Stimulated activated CD8-positive, alpha-beta memory T cell treated with anti-CD3 and anti-CD28 coated beads, Interleukin-15, amount 100 ng/mL, for 4 hours (primary cell): ENCODE data around the gene TRAPPC3.
"Not testable (repeated sequence)": the region's sequence is repeated elsewhere in the genome, so short reads cannot be mapped to it uniquely, and the experiment has no call there.

ENCODE experiments used
- DNase-seq, 2 donors: peaks; one replicate each; pipeline ENCODE4 v3.0.0-alpha.2; 2020; ENCODE audit warnings: low read depth in 2 of 2

TRAPPC3 gene

DNA sequence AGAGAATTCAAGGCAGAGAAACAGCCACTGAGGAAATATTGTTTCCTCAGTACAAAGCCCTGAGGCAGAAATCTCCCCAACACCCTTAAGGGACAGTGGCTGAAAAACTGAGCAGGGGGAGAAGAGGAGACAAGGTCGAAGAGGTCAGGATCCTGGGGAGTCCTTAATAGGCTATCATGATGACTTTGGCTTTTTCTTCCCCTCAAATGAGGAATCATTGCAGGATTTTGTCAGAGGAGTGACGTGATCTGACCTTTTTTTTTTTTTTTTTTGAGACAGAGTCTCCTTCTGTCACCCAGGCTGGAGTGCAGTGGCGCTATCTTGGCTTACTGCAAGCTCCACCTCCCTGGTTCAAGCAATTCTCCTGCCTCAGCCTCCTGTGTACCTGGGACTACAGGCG is 16.9 kb upstream of the TRAPPC3 start:
- no peak for DNase-seq

DNA sequence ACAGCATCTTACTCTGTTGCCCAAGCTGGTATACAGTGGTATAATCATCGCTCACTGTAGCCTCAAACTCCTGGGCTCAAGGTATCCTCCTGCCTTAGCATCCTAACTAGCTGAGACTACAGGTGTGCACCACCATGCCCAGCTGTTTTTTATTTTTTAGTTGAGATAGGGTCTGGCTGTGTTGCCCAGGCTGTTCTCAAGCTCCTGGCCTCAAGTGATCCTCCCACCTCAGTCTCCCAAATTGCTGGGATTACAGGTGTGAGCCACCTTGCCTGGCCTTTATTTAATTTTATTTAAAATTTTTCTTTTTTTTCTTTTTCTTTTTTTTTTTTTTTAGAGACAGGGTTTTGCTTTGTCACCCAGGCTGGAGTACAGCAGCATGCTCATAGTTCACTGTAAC is 15.9 kb upstream of the TRAPPC3 start:
- no peak for DNase-seq

DNA sequence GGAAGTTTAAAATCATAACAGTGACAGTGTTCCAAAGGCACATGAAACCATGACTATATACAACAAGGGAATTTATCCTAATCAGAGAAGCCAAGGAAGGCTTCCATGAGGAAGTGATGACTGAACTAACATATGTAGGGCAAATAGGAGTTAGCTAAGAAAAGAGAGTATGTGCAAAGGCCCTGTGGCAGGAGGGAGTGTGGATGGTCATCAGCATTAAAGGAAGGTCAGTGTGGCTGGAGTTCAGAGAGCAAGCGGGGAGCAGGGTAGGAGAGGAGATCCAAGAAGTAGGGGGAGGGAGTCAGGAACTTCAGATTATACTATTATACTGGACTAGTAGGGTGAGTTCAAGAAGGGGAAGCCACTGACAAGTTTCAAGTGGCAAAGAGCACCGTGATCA is 15.1 kb upstream of the TRAPPC3 start:
- DNase-seq, result no peak

DNA sequence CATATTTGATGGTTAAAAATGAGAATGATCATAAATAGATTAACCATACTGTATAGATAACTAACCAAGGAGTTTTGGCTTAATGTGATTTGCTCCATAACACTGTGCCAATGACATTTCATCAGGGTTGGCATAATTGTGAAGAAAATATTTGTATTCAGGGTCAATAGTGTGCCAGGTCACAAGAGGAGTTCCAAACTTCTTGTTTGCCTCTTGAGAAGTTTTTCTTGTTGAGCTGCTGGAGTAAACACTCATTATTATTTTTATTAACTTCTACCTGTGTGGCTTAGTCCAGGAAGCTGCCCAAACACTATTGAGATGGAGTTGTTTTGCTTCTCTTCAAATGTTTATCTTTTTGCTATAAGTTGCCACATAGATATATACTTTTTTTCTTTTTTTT is 14.1 kb upstream of the TRAPPC3 start:
- DNase-seq, result no peak

DNA sequence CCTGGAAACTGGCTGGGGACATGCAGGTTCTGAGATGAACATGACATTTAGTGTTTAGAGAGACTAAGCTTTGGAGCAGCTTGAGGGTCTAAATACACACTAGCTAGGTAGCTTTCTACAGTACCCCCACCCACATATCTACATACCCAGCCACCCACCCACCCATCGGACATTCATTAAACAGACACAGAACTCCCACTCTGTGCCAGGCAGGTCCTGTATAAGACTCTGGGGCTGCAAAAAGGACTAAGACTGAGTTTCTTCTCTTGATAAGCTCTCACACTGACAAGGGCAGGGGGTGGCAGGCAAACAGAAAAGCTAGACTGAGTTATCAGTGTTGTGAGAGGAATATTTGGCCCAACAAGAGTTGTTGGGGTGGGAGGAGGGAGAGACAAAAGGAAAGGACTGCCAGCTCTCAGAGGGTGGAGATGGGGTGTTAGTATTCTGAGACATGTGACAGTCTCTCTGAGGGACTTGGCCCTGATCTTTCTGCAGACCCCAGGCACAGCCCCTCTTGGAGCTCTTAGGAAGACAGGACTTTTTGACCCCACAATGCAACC is 13.5 kb upstream of the TRAPPC3 start:
- no peak for DNase-seq

DNA sequence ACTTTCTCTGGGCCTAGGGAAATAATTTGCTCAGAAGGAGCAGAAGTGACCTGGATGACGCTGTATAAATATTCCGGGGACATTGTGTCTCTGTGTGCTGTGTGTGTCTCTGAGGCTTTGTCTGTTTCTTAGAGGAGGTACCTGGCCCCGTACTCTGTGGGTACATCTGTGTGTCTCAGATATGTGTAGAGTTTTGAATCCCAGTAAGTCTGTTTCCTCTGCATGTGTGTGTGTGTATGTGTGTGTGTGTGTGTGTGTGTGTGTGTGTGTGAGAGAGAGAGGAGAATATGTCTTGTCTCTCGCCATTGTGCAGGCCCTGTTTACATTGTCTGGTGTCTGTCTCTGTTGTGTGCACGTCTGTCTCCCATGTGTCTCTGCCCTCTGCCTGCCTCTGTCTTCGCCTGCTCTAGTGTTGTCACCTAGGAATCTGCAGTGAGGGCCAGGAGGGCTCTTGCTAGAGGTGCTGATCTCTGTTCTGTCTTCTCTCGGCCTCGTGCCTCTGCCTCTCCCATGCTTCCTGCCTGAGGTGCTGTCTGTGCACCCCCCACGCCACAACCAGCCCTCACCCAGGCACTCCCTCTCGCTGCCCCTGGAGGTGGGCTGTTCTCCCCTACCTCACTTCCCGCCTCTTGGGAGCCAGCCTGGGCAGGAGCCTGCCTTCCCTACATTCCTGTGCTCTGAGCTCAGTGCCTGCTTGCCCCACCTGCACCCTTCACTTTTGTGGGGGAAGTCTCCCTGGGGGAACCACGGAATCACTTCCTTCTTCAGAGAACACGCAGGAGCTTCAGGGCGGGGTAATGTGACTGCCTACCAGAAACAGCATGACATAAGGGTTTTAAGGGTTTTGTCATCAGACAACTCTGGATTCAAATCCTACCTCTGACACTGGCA is 12.6 kb upstream of the TRAPPC3 start:
- DNase-seq, result no peak

DNA sequence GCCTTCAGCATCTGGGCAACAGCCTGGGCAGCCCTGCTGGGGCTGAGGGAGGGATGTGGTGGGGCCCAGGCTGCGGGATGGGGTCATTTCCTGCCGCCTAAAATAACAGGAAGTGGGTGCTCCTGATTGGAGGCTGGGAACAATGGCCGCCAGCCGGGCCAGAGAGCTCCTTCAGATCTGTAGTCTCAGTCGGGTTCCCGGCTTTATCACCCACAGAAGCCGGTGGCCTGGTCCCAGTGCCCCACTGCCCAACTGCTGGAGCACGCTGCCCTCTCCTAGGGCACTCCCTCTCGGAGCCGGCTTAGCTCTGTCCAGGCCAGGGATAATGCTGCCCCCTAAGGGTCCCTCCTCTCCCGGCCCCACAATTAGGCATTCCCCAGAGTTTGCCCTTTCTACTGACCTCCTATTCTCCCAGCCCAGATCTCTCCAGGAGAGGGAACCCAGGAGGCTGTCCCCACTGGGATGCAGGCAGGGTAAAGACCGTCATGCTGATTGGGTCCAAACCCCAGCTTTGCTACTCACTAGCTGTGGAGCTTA is 11.7 kb upstream of the TRAPPC3 start:
- DNase-seq, result no peak

DNA sequence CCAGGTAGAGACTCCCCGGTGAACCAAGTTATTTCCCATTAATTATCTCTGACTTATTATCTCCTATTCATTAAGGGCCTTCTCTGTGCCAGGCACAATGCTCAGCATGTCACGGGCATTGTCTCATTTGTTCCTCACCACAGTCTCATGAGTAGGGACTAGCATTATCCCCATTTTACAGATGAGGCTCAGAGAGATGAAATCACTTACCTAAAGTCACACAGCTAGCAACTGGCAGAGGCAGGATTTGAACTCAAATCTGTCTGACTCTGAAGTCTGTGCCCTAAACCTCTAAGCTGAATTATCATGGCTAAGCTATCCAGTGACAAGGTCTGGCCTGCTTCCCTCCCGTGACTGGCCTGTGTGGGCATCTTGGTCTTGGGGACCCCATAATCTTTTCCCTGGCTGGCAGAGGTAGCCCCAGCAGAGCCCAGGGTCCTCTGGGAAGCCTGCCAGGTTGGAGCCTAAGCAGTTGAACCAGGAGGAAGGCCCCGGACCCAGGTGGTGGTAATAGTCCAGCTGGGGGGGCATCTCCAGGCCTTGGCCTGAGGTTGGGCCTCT is 11.2 kb upstream of the TRAPPC3 start:
- no peak for DNase-seq

DNA sequence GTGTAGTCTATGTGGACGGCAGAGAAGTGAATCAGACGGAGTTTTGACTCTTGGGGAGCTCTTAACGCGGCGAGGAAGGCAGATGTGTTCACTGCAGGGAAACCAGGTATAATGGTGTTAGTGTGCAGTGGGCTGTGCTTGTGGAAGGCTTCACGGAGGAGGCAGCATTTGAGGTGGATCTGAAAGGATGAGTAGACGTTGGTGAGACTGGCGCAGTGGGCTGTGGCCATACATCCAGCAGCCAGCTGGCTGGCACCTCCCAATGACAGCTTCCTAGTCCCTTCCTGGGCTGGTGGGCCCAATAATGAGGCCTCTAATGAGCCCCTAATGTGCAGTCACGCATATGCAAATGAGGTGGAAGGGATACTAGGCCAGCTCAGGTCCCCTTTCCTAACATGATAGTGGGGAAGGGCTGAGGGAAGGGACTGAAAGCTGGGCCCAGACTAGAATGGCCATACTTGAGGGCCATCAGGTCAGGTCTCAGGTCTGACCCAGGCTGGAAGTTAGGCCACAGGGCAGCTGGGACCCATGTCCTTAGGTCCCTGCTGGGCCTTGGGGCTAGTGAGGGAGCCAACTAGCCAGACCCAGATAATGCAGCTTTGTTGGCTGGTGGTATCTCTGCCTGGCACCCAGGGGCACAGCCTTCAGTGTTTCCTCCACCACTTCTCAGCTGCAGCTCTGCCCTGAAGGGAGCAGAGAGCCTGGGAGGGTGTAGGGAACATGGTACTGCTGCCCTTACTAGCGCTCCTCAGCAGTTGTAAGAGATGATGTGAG is 10.5 kb upstream of the TRAPPC3 start:
- DNase-seq, result no peak

DNA sequence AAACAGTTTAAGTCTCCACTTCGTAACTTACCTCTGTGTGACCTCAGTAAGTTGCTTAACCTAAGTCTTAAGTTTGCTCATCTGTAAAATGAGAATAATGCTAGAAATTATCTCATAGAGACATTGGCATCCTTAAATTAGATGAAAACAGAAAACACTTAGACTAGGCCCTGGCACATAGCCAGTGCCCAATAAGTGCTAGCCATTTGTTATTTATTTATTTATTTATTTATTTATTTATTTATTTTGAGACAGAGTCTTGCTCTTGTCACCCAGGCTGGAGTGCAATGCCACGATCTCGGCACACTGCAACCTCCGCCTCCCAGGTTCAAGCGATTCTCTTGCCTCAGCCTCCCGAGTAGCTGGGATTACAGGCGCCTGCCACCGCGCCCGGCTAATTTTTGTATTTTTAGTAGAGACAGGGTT is 9.6 kb upstream of the TRAPPC3 start:
- DNase-seq, result not testable (repeated sequence)

DNA sequence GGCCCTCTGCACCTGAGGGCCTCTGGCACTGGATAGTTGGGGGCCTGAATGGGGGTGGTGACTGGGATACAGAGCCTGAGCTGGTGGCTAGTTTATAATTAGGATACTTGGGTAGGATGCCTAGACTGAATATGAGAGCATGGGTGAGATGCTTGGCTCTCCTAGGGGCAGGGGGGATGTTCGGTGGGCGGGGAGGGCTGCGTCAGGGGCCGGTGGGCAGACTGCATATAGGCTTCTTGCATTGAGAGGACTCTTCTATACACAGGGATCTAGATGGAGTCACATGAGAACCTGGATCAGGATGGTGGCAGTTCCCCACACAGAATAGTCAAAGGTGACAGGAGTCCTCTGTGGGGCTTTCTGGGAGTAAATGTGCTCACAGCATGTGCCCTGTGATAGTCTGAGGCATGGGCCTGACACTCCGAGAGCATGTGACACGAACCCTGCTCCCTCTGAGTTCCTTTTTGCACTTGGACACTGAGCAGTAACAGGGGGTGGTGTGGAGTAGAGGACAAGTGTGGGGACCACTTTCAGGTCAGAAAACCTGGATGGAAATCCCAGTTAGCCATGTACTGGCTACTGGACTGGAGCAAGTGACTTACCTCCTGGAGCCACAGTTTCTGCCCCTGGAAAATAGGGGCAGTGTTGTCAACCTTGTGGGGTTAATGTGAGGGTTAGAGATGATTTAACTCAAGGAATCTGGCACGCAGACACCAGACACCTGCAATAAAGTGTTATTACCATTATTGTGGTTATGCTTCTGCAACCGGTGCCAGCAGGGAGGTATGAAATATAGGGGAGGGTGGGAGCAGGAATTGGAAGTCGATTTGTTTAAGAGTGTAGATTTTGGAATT is 8.9 kb upstream of the TRAPPC3 start:
- no peak for DNase-seq

DNA sequence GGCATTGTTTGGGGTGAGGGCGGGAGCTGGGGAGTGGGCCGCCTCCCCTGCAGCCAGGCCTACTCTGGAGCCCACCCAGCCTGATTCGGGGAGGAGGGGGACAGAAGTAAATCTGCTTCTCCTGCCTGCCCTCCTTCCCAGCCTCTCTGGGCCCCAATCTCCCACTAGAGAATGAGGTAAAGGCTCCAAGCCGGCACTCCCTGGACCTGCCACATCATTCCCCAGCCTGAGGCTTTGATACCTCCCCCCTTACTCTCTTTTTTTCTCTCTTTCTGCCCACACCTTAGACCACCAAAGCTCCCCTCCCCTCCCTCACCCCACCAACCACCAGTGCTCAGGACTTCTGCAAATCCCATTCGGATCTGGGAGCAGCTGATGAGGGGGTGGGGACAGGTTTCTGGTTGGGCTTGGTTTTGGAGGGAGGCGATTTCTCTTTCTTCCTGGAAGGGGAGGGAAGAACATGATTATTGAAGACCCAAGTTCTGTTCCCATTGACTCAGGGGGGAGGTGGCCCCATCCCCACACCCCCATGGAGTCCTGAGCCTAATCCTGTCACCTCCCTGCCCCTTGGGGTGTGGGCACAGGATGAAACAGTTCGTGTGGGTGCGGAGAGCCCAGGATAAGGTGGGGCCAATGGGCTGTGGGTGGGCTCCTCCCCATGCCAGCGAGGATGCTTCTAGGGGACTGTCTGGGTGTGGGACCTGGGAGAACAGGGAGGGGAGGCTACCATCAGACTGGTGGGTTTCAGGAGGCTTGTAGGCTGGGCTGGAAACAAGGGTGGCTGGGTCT is 8.0 kb upstream of the TRAPPC3 start:
- no peak for DNase-seq

DNA sequence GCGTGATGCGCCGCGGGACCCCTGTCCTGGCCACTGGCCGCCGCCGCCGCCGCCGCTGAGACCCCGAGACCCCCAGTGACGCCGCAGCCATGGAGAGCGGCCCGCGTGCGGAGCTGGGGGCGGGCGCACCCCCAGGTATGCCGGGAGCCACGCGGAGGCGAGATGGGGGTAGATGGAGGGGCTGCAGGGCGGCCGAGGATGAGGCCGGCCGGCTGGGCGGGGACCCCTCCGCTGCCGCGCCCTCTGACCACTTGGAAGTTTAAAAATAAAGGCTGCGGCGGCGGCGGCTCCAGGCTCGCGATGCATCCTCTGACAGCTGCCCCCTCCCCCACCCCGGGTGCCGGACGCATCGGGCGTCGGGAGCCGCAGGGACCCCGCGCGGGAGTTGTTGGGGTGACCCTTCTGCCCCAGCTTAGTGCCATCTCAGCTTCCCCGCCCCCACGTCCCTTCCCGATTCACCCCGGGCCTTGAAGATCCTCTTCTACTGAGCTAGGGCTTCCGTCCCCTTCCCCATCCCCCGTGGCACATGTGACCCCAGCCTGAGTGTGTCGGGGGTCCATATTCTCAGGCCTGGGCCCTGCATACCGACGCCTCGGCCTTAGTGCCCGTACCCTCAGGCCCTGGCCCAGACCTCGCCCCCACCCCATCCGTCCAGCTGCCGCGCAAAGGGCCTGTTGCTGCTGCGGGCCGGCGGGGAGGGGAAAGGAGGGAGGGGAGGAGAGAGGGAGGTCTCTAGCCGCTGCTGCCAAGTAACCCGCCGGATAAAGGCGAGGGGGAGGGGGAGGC is 7.2 kb upstream of the TRAPPC3 start:
- peak in 1 of 2 donors; percentile 32 for DNase-seq

DNA sequence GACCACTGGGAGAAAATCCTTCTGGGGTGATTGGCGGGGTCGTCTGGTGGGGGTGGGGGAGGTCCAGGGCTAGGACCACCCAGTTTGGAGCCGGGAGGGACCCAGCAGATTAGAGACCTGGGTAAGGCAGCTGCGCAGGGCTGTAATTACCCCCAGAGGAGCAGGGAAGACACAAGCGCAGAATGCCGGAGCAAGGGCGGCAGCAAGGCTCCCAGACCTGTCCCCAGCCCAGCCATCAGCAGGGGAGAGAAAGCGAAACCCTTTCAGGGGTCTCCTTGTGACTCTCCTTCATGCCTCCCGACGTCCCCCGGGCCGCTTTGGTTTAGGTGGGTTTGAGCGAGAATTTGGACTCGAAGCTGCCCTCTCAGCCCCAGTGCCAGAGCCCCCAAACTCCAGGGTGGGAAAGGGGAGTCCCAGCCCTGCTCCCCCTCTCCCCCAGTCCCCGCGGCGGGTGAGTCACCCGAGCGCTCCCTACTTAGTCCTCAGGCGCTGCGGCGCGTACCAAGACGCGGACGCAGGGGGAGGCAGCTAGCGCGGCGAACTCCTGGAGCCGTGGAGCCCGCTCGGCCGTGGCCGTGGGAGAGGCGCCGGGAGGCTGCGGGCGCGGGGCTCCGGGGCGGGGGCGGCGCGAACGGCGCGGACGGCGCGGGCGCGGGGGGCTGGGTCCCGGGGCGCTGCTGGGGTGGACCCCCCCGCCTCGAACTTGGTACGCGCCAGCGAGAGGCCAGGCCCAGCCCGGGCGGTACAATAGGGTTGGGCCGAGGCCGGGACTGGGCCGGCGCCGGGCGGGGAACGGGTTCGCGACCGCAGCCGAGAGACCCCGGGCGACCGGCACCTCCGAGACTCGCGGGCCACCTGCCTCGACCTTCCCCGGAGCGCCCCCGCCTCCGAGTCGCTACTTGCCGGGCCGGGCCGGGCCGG is 6.4 kb upstream of the TRAPPC3 start, which contains the start of gene MAP7D1:
TSS of gene MAP7D1 (plus strand) at position 753 of the 921 bp plus-strand sequence. CDS start 258 bp downstream, outside the sequence.
- peak; percentile 69 to 74 for DNase-seq

DNA sequence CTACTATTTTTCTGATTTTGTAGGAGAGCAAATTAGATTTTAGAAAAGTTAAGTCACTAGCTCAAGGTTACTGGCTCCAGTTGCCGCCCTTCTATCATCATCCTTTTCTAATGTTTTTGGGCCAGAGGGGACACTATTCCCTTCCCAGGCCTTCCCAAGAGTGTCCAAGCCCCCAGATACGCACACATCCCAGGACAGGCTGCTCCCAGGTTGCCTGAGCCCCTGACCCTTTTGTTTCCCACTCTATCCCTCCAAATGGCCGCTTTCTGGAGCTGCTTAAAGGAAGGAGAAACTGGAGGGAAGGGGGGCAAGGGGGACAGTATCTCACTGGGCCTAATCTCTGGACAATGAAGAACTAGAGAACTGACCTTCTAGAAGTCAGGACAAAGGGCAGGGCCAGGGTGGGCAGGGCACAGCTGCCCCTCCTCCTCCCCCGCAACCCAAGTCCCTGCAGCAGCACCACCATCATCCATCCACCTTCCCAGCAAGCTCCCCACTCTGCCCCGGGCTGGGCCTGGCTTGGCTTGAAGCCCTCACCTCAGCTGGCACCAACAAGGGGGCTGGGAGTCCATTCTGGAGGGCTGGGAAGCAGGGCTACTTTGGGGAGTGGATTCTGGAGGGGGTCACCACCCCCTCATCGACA is 5.6 kb upstream of the TRAPPC3 start:
- no peak for DNase-seq

DNA sequence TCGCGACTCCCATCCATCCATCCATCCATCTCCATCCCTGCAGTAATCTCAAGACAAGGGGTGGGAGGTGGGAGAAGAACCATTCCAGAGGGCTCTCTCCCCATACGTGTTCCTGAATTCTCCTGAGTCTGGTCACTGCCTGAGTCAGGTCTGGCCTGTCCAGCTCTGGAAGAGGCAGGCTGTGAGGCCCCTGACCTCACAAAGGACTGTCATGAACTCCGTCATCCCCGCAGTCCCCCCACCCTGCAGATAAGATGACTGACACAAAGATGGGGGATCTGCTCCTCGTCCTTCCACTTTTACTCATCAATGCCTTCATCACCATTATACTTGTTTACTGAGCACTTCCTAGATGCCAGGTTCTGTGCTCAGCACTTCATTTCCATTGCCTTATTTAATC is 5.0 kb upstream of the TRAPPC3 start:
- no peak for DNase-seq

DNA sequence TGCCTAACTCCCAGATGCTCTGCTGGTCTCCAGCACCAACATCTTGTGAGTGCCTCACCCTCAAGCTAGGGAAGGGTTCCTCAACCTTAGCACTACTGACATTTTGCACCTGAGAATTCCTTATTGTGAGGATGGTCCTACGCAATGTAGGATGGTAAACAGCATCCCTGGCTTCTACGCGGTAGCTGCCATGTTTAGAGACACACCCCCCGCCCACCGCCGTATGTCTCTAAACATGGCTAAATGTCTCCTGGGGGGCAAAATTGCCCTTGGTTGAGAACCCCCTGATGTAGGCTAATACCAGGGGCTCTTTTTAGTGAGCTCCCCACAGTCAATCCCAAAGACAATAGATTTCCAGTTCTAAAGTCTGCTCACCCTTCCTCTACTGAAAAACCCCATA is 4.2 kb upstream of the TRAPPC3 start:
- no peak for DNase-seq

DNA sequence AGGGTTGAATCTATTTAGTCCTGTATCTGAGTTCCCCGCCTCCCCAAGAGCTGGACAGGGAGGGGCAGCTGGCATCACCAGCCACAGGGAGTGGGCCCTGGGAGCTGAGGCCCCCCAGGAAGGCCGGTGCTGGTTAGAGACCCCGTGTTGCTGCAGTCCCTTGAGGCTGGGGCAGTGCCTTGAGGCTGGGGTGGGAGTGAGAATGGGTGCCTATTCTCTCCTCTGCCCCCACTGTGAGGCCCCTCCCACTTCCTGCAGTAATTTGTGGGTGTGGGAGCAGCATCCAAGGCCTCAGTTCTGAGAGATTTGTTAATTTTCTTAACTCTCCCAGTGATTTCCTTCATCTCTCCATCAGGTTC is 2.5 kb upstream of the TRAPPC3 start:
- DNase-seq, result peak in 1 of 2 donors; percentile 43
